Sciatic nerve (tissue), 2 donors: ENCODE measurements around the gene MYEF2. TPM values are rescaled to one million over a fixed set of nuclear protein-coding genes. Genes with fewer than 3 reads are reported as not detected.

Experiments used
- ATAC-seq: fragments of 200-7000 bp; cut with Tn5 transposase; one replicate; pipeline ENCODE4 v1.9.1; 2020; ENCODE audit warnings: mild to moderate bottlenecking, moderate library complexity
- DNase-seq: peaks from one replicate; pipeline ENCODE4 v3.0.0-alpha.2; 2020; ENCODE audit warnings: low spot score
- intact Hi-C: fragments of 100-400 bp; cut with DNase I; formaldehyde crosslinking; loops from one replicate; pipeline ENCODE4 v1.14.2; 2022
- total RNA-seq: library from RNA; stranded (reverse); fragmentation: NEBNext Ultra II Directional; extraction: Animal tissue kit (Norgen Biotek cat#: 25700); gene quantifications from one replicate; pipeline ENCODE4 v1.2.1, GENCODE V29; 2021
- donor health status: DM: no; HTN: no; CAD: no.
- donor health status: DM: no; HTN: no; CAD: no.

The MYEF2 gene
- total RNA-seq, 1 donor from 2014 or later: 49.8 TPM

DNA sequence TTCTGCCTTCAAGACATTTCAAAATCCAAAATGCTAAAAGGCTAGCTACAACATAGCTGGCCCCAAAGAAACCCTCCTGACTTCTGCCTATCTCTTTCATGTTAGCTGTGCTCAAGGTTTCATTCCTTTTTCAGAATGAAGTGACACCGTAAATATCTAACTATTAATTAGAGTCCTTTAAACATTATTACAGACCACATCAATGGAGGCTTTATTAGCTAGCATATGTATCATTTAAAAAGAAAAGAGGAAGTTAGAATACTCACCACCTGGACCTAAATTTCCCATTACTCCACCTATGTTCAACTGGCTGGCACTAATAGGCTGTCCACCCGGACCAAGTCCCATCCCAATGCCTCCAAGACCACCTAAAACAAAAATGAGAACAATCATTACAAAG is 24.6 kb downstream of the MYEF2 start:
- intact Hi-C loops: no loop called here
- ATAC-seq (no peak), DNase-seq (no peak)

DNA sequence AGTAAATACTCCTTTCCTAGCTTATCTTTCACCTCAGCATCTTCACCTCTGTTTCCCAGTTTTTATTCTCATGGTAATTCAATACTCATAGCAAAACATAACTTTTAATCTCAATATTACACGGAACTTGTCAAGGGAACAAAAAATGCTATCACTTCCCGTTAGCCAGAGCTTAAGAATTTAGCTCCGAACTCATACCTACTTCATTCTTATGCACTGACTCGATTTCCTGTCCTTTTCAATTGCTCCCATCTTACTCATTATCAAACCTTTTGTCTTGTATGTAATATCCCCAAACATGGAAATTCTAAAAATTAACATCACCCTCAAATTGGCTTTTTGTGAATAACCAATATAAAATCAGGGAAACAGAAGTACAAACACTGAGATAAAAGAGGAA is 28.2 kb downstream of the MYEF2 start:
- ATAC-seq: no peak
- intact Hi-C loops: no loop called here
- DNase-seq: no peak

DNA sequence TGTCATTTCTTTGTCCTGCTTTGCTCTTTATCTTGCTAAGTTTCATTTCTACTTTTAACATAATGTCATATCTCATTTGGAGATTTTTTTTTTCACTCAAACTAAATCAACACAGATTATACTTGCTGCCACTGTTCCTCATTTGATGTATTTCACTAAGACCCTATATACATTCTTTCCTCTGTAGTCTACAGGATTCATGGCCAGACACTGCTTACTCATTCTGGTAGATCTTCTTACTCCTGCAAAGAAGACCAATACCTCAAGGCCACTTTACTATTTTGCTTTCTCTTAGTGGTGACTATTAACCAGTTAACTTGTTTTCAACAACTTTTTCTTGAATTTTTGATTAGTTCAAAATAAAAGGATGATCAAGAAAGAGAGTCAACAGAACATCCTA is 30.7 kb downstream of the MYEF2 start:
- ATAC-seq: no peak
- intact Hi-C loops: no loop called here
- DNase-seq: no peak

DNA sequence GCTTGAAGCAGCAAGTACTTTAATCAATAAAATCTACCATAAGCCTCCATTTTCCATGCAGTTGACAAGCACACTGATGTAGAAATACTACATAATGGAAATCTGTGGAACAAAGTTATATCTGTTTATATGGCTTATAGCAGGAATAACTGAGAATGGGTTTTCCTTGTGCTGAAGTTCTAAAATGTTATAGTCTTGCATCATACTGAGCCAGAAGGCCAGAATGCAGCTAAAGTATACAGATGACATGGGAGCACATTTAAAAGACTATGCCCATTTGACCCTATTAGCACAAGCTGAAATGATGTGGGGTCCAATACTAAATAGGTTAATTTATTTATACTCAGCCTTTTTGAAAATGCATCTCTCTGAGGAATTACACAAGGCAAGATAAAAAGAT is 32.2 kb downstream of the MYEF2 start:
- intact Hi-C loops: no loop called here
- ATAC-seq: no peak
- DNase-seq: no peak

DNA sequence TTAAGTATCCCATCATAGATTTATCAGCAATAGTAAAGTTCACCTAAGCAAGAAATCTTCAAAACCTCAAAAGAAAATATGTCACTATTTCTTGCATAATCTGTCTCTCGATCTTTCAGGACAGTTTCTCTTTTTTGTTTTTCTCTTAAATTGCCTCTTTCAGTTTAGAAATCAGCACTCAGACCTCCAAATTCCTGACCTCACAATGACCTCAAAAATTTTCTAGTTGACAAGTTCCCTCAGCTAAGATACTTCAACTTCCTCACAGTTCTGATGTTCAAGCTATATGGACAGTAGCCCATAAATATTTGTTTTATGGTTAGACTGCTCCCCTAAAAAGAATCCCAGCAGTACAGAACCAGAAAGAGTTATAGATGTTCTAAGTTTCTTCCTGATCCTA is 33.2 kb downstream of the MYEF2 start:
- DNase-seq: no peak
- no peak for ATAC-seq
- intact Hi-C loops: no loop called here

DNA sequence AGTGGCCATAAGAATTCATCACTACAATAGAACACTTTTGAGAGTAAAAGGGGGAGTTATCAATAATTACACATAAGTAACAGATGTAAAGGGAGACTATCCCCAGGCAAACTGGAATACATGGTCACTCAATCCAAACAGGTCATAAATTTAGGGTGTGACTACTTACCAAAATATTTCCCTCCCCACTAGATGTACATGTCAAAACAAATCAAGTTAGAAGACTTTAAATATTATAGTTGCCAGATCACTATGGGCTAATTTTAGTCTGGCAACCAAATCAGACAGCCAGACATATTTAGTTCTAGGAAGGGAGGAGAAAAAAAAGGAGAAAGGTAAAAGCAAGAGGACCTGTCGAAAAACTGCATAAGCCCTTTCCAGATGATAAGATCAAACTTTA is 34.2 kb downstream of the MYEF2 start:
- ATAC-seq (no peak), DNase-seq (no peak)
- intact Hi-C loops: no loop called here

DNA sequence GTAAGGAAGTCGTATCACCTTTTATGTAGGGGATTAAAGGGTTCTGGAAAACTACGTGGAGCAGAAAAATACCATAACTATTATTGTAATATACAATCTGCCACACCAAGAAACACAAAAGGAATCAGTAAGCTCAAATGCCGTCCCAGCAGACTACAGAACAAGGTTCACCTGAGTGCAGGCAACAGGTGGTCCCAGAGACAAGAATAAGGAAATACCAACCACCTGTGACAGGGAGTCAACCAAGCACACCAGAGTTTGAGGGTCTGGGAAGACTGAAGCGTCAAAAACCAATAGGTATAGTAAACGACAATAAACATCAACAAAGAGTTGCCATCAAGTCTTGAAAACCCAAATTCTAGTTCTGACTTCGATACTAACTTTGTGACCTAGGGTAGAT is 45.2 kb downstream of the MYEF2 start:
- no peak for ATAC-seq
- intact Hi-C loops: no loop called here

DNA sequence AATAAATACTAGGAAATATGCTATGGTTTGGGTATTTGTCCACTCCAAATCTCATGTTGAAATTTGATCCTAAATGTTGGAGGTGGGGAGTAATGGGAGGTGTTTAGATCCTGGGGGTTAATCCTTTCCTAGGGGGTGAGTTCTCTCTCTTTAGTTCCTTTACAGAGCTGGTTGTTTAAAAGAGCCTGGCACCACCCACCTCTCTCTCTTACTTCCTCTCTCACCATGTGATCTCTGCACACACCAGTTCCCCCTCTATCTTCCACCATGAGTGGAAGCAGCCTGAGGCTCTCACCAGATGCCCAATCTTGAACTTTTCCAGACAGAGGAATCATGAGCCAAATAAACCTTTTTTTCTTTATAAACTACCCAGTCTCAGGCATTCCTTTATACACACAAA is 46.8 kb downstream of the MYEF2 start:
- DNase-seq (no peak), ATAC-seq (no peak)
- intact Hi-C loops: no loop called here

More for the DNA sequence above, 45.2 kb downstream of the MYEF2 start:
- DNase-seq: no peak

DNA sequence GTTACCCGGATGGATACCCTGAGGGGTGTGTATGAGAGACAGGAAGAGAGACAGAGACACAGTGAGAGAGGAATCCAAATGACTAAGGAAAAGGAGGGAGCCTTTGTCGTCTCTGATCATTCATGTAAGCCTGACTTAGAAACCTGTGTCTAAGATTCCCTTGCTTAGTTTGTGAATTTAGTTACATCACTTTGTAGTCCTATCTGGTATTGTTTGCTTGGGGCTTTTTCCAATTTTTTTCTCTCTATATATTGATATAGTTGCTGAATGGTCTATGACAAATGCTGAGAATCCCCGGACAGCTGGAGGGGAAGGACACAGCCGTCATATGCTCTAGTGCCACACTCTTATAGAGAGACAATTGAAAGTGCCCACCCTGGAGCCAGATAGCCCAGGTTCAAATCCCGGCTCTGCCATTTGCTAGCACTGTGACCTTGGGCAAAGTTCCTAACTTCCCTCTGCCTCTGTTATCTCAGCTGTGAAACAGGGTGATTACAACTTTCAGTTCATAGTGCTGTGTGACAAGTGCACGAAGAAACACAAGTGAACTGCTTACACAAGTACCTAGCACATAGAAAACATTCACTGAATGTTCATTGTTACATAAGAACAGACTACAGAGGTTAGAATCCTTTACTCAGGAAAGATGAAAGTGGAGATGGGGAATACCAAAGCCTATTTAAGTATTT is 51.3 kb downstream of the MYEF2 start:
- no peak for DNase-seq

DNA sequence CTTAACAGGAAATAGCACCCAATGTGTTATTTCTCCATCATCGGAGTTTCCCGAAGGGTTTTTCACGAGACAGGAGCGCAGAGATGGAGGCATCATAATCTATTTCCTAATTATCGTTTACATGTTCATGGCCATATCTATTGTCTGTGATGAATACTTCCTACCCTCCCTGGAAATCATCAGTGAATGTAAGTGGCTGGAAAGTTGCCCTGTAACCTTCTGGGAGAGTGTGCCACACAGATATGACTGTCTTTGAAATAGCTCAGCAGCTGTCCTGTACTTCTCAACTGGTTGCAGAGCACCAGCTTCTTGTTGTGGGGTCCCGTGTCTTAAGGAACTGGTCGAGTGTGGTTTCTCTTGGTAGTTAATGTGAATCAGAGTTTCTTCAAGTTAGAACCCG is 56.2 kb downstream of the MYEF2 start:
- peak; percentile 32 for ATAC-seq
- no peak for DNase-seq
- intact Hi-C loops: no loop called here

More for the DNA sequence above, 51.3 kb downstream of the MYEF2 start:
- ATAC-seq: peak; percentile 60
- intact Hi-C loops: no loop called here

DNA sequence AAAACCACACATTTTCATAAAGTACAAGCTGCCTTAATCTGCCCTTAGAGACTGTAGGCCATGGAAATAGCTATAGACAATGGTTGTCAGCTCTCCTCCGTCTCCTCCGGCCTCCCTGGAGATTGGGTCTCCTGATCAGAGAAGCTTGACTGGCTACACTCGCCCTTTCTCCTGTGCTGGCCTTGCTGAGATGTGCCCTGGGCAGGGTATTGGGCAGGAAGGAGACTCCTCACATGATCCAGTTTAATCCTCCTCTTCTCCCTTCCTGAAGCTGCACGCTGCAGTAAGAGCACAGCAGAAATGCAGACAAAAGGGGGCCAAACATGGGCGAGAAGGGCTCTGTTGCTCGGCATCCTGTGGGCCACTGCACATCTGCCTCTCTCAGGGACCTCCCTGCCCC is 57.4 kb downstream of the MYEF2 start, which contains the start of gene SLC24A5:
Gene SLC24A5 (plus strand): TSS at position 246 of the 400 bp plus-strand sequence. CDS start 55 bp downstream, at position 301.
- intact Hi-C loops: no loop called here
- peak; percentile 56 for ATAC-seq
- no peak for DNase-seq

DNA sequence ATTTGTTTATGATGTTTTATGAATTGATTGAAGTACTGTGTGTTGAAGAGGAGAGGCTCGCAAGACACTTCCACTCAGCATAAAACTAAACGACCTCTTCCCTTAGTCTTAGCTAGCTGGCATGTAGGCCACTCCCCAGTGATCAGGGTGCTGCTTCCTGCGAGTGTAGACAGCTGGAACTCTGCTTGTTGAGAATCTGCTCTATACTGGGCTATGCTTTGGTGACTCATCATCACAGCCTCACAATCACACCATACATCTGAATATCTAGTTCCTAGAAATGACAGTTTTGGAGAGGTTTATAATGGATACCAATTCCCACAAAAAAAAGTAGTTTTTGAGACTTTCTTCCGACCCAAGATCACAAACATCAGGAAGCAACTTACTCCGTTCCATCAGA is 58.8 kb downstream of the MYEF2 start:
- intact Hi-C loops: no loop called here
- DNase-seq (no peak), ATAC-seq (no peak)

DNA sequence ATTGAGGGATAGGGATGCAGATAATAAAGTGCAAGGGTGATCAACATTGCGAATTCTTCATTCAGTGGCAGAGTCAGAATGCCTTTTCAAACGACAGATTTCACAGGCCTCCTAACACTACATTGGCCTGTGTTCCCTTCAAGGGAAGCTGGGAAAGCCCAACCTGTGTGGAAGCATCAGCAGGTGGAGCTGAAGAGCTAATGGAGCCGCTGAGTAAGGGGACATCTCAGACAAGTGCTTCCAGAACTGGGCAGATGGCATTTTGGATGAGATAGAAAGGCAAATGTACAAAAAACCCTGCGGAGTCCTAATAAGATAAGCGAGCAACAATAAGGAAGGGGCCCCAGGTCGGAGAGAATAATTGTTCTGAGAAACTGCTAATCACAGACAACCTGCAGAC is 65.9 kb downstream of the MYEF2 start:
- intact Hi-C loops: no loop called here
- DNase-seq: no peak
- ATAC-seq: no peak

DNA sequence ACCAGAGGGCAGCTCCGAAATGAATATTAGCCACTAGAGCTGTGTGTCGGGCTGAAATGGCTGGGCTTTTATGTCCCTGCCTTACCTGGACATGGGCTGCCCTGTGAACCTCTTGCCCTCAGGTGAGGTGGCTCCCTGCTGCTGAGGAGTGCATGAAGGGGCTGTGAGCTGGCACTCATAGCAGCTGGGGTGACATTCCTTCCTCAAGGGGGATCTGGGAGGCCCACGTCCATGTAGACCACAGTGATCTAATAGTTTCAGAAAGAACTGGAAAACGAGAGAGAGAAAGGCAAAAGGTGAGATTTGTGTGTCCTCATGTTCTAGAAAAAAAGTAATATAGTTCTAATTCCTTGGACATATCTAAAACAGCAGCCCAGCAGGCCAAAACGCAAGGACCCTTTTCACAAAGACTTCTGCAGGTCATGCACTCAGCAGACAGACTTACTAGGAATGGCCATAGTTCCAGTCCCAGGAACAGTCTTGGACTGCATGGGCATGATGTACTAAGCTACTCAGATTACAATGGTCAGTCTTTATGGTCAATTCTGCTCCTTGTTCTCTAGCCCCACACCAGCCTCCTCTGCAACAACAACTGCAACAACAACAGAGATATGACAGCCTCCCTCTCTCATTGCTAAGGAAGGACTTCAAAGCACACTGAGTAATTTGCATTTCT is 68.1 kb downstream of the MYEF2 start:
- intact Hi-C loops: no loop called here
- DNase-seq (no peak), ATAC-seq (peak; percentile 60)

DNA sequence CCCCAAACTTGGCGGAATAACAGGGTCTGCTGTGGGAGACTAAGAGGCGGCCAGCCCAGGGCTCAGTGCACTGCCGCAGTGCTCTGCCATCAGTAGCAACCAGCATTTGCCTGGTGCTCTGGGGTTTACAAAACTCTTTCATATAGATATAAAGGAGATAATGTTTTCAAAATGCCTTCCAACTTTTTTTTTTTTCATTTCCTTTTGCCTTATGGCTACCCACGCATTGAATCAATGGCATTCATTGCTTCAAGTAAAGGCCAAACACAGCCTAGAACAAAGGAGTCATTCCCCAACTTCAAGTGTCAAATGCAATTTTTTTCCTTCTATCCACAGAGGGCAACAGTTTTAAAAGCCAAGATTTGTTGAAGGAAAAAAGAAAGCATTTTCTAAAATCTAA is 68.9 kb downstream of the MYEF2 start:
- intact Hi-C loops: no loop called here
- DNase-seq (no peak), ATAC-seq (no peak)

DNA sequence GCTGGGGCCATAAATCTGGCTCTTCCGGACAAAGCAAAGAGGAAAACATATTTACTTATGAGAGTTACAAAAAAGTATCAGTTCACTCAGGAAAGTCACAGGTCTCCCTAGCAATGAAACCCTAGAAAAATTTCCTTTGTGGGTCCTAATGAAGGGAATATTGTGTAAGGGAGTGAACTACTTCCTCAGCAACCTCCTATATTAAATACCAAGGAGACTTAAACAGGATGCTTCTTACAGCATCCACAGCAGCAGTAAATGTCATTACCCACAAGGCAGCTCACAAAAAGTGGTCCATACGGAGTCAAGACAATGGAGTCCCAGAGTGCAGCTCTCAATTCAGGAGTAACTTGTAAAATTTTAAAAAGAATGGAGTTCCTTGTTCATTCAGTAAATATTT is 72.2 kb downstream of the MYEF2 start:
- ATAC-seq (no peak), DNase-seq (no peak)
- intact Hi-C loops: no loop called here

DNA sequence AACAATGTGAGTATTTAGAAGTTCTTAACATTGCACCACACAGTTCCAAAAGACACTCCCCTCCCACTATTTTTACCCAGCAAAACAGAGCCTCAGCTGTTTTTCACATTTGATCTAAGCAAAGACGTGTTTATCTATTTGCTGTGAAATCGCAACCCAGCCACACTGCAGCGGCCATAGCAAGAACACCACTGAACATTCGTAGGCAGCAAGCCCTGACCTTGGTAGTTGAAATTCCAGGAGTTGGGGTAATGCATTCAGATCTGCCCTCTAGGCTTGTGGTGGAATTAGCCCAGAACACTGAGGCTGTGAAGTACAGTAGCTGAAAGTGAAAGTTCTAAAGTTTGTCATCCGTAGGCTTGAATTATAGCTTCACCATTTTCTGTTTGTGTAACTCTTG is 74.4 kb downstream of the MYEF2 start:
- ATAC-seq (peak; percentile 48), DNase-seq (no peak)
- intact Hi-C loops: no loop called here

DNA sequence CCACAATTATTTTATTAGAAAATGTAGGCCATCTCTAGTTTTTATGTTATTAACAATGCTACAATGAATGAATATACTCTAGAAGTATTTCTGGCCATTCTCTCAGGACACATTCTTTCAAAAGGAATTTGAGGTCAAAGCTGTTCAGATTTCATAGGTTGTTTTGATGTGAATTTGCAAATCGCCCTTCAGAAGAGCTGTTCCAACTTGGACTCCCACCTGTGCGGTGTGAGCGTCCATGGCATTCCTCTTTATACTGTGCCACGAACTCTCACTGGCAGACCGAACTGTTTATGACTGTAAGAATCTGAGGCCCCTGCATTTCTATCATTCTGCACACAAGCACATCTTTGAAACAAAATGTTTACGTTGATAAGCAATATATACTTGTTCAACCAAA is 75.9 kb downstream of the MYEF2 start:
- intact Hi-C loops: no loop called here
- peak; percentile 44 for ATAC-seq
- no peak for DNase-seq

DNA sequence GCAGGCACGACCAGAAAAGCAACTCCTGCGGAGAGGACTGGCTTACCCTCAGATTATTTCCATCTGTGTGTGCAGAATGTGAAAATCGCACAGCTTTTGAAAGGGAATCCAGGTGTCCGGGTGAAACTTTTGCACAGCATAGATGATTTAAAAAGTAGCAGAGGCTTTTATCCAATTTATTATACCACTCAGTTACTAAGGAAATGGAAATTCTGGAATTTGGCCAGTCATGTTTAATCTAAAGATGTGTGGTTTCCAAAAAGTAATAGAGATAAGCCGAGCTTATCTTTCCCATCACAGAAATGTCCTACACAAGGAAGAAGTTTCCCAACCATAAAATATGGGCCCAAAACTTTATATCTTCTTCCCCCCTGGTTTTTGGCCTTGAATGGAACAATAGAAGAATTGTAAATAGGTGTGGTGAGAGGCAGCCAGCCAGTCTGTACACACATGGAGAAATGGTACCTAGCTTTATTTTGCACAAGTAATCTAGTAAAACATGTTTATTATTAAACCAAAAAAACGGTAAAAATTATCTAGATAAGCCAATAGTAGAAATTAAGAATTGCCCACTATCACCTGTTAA is 76.6 kb downstream of the MYEF2 start:
- ATAC-seq: no peak
- DNase-seq: no peak
- intact Hi-C loops: no loop called here

DNA sequence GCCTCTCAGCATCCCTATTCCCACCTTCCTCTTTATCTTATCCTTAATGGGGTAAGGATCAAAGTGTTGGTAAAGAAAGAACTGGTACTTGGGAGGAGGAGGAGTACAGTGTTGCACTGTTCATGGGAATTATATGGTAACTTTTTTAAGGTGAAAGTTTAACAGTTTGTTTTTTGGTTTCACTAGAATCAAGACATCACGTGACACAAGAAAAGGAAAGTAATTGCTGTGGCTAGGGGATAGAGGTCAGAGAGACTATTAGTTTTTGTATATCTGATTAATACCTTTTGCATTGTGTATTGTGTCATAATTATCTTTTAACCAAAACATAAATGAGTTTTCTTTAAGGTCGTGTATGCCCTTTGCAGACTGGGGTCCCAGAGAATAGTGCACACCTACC is 80.8 kb downstream of the MYEF2 start:
- DNase-seq (no peak), ATAC-seq (no peak)
- intact Hi-C loops: no loop called here

DNA sequence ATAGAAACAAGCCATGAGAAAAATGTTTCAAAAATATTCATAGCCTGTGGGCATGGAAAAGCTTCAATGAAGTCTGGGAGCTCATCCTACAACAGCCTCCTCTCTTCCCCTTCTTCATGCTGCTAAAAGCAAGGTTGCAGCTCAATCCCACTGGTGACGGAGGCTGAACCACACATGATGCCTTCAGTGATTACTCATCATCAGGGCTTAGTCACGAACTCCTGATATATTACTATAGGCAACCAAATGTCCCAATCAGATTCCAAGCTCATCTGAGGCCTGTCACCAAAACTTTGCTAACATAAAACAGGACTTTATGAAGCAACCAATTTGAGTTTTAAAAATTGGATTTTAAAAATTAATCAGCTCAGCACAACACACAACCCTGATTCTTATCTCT is 81.3 kb downstream of the MYEF2 start:
- intact Hi-C loops: no loop called here
- ATAC-seq (no peak), DNase-seq (no peak)
